Activated CD4-positive, alpha-beta T cell treated with anti-CD3 and anti-CD28 coated beads for 24 hours (primary cell): ENCODE results near the gene SMARCC1.

Experiments
- DNase-seq, 2 donors: peaks; one replicate each; pipeline ENCODE4 v3.0.0-alpha.2; 2020; ENCODE audit warnings: low read depth in 2 of 2

Gene SMARCC1

GRCh38 chr3:47704237-47704612 lies 77.5 kb downstream of the SMARCC1 start:
- no peak for DNase-seq

GRCh38 chr3:47701388-47701787 lies 80.3 kb downstream of the SMARCC1 start:
- no peak for DNase-seq

DNA sequence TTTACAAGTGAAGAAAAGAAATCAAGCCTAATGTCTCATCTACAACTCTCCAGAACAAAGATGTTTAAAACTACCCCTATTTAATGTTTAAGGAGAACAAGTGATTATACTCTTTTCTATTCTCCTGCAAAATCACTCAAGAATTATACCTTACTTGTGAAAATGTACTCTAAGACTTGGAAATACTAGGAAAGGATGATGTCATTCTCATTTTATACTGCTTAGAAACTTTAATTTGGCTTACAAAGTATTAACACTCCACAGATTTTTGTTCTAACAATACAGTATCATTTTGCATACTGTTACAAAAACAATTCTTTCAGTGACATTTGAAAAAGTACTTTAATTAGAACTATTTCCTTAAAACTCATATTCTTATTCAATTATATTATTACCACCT lies 89.5 kb downstream of the SMARCC1 start:
- DNase-seq, result no peak

- DNase-seq, result no peak
Measured at GRCh38 chr3:47688488-47688887, 93.2 kb downstream of the SMARCC1 start.

DNA sequence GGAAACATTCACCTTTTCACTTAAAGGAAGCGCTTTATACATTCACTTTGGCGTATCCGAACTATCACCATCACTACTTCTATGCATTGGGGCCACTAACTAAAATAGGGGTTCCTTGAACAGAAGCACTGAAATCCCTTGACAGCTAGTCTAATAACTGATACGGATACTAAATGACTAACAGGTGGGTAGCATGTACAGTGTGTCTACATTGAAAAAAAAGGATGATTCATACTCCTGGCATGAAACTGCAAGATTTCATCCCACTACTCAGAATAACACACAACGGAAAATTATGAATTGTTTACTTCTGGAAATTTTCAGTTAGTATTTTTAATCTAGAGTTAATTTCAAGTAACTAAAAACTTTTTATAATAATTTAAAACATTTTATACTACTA lies 96.7 kb downstream of the SMARCC1 start:
- DNase-seq, result no peak

DNA sequence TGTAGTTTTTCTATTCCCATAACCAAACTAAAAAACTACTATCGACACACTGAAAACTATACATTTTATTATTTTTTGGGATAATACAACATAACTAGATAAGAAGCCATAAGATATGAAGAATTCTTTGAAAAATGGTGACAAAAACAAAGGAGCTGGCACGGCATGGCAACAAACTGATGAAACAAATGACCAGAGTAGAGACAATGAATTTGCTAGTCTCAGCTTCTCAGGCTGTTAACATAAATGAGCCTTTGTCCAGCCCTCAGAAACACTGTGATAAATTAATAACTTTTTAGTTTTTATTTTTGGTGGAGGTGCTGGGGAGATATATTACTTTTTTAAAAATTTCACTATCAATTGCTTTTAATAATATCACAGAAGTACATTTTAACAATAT lies 100.7 kb downstream of the SMARCC1 start:
- no peak for DNase-seq

DNA sequence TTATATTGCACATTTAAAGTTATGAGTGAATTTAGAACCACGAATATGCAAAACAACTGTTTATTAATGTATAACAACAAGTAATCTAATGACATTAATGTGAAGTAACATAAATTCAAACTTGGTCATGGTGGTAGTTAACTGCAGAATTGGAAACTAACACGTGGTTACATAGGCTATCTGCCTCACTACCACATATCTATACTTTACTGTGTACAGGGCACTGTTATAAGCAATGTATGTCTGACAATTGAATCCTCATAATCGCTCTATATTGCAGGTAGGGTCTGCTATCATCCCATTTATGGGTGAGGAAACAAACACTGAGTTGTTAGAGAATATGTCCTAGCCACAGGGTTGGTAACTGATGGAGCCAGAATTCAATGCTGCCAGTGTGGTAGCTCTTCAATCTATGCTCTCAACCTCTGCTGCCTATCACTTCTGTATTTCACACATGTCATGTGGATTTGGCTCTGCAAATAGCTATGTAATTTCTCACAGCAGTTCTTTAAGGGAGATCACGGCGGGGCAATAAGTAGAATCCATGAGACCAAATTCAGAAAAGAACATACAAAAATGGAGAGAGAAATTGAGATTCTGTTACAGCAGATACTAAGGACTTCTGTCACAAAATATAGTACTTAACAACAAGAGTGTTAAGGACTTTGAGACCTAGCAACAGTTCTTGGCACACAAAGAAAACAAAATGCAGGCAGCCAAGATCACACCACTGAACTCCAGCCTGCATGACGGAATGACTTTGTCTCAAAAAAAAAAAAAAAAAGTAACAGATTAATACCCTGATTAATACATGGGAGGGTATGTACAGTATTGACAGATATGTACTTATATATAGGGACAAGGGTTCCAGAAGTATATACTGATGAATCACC lies 103.0 kb downstream of the SMARCC1 start:
- DNase-seq, result no peak

GRCh38 chr3:47669026-47669749 lies 112.5 kb downstream of the SMARCC1 start:
- no peak for DNase-seq

- no peak for DNase-seq
Measured at GRCh38 chr3:47666118-47666517, 115.6 kb downstream of the SMARCC1 start.

GRCh38 chr3:47664519-47664918 lies 117.2 kb downstream of the SMARCC1 start:
- DNase-seq, result no peak

DNA sequence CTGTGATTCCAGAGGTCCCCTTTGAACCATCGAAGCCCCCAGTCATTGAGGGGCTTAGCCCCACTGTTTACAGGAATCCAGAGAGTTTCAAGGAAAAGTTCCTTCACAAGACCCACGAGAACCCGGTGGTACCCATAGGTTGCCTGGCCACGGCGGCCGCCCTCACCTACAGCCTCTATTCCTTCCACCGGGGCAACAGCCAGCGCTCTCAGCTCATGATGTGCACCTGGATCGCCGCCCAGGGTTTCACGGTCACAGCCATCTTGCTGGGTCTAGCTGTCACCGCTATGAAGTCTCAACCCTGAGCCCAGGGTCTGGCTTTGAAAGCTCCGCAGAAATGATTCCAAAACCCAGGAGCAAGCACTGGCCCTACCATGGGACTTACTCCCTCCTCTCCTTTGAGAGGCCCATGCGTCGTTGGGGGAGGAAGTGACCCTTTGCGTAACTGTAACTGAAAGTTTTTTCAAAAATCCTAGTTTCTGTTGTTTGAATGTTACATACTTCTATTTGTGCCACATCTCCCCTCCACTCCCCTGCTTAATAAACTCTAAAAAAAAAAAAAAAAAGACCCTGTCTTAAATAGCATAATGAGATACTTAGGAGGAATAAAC lies 118.0 kb downstream of the SMARCC1 start:
- no peak for DNase-seq

- no peak for DNase-seq
Measured at GRCh38 chr3:47661121-47661752, 120.5 kb downstream of the SMARCC1 start.

- no peak for DNase-seq
Measured at GRCh38 chr3:47658444-47658843, 123.2 kb downstream of the SMARCC1 start.

DNA sequence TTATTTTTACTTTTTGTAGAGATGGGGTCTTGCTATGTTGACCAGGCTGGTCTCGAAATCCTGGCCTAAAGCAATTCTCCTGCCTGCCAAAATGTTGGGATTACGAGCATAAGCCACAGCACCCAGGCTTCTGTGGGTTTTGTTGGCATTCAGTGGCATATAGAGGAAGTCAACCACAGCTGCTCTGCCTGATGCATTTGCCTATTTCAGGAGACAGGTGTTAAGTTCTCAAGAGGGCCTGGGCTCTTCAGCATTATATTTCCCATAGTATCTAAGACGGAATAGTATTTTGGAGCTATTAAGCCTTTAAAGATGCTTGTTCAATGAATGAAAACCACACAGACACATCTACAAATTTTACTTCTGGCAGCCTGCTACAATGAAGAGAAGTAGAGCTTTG lies 129.6 kb downstream of the SMARCC1 start:
- no peak for DNase-seq

- no peak for DNase-seq
Measured at GRCh38 chr3:47650294-47650693, 131.4 kb downstream of the SMARCC1 start.

- DNase-seq, result no peak
Measured at GRCh38 chr3:47647550-47647949, 134.1 kb downstream of the SMARCC1 start.

DNA sequence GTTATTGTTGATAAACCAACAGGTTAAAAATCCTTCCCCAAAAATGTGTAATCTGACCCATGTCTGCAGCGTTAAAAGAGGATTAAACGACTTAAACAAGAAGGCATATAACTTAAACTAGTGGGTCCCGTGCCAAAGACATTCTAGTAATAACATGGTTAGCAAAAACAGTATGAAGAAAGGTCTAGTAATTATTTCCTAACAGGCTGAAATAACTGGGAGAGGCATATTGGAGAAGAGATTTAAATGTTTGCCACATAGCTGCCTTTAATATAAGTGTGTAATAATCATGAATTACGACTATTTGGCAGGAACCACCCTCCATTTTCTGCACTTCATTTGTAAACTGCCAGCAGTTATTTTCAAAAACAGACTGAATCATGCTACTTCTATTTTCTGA lies 135.3 kb downstream of the SMARCC1 start:
- no peak for DNase-seq

- no peak for DNase-seq
Measured at GRCh38 chr3:47645551-47645950, 136.1 kb downstream of the SMARCC1 start.

DNA sequence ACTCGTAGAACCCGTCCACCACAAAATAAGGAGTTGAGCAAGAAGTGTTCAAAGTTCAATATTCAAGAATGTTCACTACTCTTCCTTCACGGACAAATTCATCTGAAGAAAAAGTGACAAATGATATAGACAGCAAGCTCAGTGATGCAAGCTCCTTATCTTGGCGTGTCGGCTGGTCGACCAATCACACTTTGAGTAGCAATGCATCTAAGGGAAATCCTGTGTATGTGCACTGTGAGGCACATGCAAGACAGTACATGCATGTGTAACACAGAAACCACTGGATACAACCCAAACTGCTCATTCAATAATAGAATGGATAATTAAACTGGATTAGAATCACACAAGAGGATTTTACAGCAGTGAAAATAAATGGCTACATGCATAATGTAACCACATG lies 138.6 kb downstream of the SMARCC1 start:
- no peak for DNase-seq

- DNase-seq, result no peak
Measured at GRCh38 chr3:47641739-47642138, 140.0 kb downstream of the SMARCC1 start.

DNA sequence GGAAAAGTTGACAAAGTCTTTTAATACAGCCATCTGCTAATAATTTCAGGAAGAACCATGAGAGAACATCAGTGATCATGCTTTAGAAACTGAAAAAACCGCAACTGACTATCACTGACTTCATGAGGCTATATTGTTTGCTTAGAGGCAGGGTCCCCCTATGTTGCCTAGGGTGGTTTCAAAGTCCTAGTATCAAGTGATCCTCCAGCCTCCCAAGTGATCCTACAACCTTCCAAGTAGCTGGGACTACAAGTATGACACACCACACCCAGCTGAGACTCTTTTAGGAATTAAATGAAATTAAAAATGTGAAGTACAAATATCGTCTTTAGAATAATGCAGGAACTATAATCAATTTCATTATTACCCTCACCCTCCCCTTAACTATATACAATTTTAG lies 144.8 kb downstream of the SMARCC1 start:
- DNase-seq, result no peak

GRCh38 chr3:47636225-47636624 lies 145.5 kb downstream of the SMARCC1 start:
- DNase-seq, result no peak
